Calu3 (cell line): Measurements from ENCODE around the gene IGF2BP2. TPM values are rescaled to one million over a fixed set of nuclear protein-coding genes. Genes with fewer than 3 reads are reported as not detected.

Experiments
- BruUV-seq: library from RNA; stranded (reverse); fragments of 400-500 nt; replicated peaks from 2 replicates; lab custom pipeline; 2021; lab: Mats Ljungman, UMichigan
- CTCF ChIA-PET: fragments of 300-600 bp; sonication (Branson Sonifier 250); formaldehyde crosslinking; loops from one replicate; lab custom pipeline; 2022; ENCODE audit warnings: antibody characterized with exemption; lab: Charles Lee
- DNase-seq: peaks from one replicate; pipeline ENCODE4 v3.0.0; 2022
- H3K27ac Mint-ChIP-seq: one replicate; pipeline ENCODE4 v1.8.0; 2022; ENCODE audit warnings: mixed read lengths; ENCODE audit not compliant: unreplicated experiment
- H3K27me3 Mint-ChIP-seq: one replicate; pipeline ENCODE4 v1.8.0; 2022; ENCODE audit warnings: mixed read lengths; ENCODE audit not compliant: unreplicated experiment
- H3K36me3 Mint-ChIP-seq: one replicate; pipeline ENCODE4 v1.8.0; 2022; ENCODE audit warnings: mild to moderate bottlenecking, moderate library complexity, mixed read lengths; ENCODE audit not compliant: insufficient read depth, unreplicated experiment
- H3K4me1 Mint-ChIP-seq: one replicate; pipeline ENCODE4 v1.8.0; 2022; ENCODE audit warnings: mild to moderate bottlenecking, low read depth, mixed read lengths; ENCODE audit not compliant: unreplicated experiment
- H3K4me3 Mint-ChIP-seq: one replicate; pipeline ENCODE4 v1.8.0; 2022; ENCODE audit warnings: mild to moderate bottlenecking, low read depth, moderate library complexity, mixed read lengths; ENCODE audit not compliant: unreplicated experiment
- H3K9me3 Mint-ChIP-seq: one replicate; pipeline ENCODE4 v1.8.0; 2022; ENCODE audit warnings: low read depth, mixed read lengths; ENCODE audit not compliant: unreplicated experiment
- intact Hi-C: fragments of 100-400 bp; cut with micrococcal nuclease; formaldehyde crosslinking; loops from one replicate; pipeline ENCODE4 v1.10.0; 2022; ENCODE audit not compliant: unreplicated experiment
- total RNA-seq: library from RNA; stranded (reverse); gene quantifications from 2 replicates; pipeline ENCODE4 v1.2.3, GENCODE V29; 2022
- TF ChIP-seq, protein P1 (sequence below): fragments of 200-600 bp; IDR thresholded peaks from one replicate; pipeline ENCODE4 v1.8.0; 2022; ENCODE audit warnings: antibody characterized with exemption; ENCODE audit not compliant: unreplicated experiment

Gene IGF2BP2
- total RNA-seq, 1 experiment from 2014 or later = 156 TPM

DNA sequence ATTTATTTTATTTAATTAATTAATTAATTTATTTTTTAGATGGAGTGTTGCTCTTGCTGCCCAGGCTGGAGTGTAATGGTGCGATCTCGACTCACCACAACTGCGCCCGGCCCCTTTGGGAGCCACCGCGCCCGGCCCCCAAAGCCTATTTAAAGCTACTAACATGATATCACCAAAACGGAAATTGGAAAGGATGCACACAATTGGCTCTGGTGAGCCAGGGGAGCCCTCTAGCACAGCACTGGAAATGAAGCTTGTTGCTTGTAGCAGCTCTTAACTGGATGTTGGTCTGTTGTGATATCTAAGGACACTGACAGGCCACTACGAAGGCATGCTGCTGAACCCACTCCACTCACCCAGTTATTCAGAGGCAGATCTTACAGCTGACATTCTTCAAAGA is 104.5 kb downstream of the IGF2BP2 start:
- no peak overlapping the region for H3K4me3 Mint-ChIP-seq
- H3K9me3 Mint-ChIP-seq = peaks cover 3% of the 10 kb centered on the region
- intact Hi-C loops = no loop called here
- TF ChIP-seq, protein P1, sequence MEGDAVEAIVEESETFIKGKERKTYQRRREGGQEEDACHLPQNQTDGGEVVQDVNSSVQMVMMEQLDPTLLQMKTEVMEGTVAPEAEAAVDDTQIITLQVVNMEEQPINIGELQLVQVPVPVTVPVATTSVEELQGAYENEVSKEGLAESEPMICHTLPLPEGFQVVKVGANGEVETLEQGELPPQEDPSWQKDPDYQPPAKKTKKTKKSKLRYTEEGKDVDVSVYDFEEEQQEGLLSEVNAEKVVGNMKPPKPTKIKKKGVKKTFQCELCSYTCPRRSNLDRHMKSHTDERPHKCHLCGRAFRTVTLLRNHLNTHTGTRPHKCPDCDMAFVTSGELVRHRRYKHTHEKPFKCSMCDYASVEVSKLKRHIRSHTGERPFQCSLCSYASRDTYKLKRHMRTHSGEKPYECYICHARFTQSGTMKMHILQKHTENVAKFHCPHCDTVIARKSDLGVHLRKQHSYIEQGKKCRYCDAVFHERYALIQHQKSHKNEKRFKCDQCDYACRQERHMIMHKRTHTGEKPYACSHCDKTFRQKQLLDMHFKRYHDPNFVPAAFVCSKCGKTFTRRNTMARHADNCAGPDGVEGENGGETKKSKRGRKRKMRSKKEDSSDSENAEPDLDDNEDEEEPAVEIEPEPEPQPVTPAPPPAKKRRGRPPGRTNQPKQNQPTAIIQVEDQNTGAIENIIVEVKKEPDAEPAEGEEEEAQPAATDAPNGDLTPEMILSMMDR = no peak
- H3K36me3 Mint-ChIP-seq = peaks cover 26% of the 10 kb centered on the region
- no TSS peak for BruUV-seq
- H3K27ac Mint-ChIP-seq = no peak overlapping the region
- peaks cover 65% of the 10 kb centered on the region for H3K4me1 Mint-ChIP-seq
- H3K27me3 Mint-ChIP-seq = no peaks in the 10 kb centered on the region
- no peak for DNase-seq
- CTCF ChIA-PET = no interaction called here

DNA sequence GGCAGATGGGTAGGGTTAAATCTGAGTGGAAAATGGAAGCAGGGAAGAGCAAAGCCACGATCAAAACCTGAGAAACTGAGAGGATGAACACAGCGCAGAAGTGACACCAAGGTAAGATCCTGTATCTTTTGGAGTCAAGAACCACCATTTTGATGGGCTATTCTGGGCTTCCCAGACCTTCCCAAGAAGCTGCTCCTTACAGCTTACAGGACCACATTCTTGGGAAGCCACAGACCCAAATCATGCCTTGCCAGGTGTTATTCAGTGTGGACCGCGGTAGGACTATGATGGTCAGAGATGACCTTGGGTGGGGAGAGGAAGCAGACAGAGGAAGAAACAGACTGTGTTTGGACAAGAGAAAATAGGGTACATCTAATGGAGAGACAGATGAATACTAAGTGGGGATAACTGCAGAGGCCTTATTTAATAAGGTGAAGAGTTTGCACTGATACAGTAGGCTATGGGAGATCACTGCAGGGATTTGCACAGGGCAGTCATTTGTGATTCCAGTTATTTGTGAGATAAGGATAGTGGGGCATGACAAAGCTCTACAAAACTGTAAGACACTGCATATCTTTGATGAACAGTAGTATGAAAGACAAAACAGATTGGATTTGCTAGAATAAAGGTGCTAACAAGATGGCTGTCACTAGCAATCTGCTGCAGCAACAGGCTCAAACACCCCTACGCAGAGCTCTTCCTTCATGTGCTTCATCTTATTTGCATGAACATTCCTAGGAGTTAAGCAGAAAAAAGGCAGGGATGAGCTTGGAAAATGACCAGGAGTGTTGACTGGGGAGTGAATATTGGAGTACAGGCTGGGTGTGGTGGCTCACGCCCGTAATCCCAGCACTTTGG is 105.9 kb downstream of the IGF2BP2 start:
- BruUV-seq = no TSS peak
- no peak overlapping the region for H3K4me3 Mint-ChIP-seq
- H3K27me3 Mint-ChIP-seq = no peaks in the 10 kb centered on the region
- H3K9me3 Mint-ChIP-seq = no peaks in the 10 kb centered on the region
- peaks cover 68% of the 10 kb centered on the region for H3K4me1 Mint-ChIP-seq
- intact Hi-C loops = no loop called here
- CTCF ChIA-PET = interaction anchor here (0.6 kb wide), 1 partner anchor 37 kb away, joined by 5 read pairs; no protein-coding TSS in a partner anchor
- H3K36me3 Mint-ChIP-seq = peaks cover 26% of the 10 kb centered on the region
- TF ChIP-seq, protein P1 = no peak
- H3K27ac Mint-ChIP-seq = no peak overlapping the region
- no peak for DNase-seq

DNA sequence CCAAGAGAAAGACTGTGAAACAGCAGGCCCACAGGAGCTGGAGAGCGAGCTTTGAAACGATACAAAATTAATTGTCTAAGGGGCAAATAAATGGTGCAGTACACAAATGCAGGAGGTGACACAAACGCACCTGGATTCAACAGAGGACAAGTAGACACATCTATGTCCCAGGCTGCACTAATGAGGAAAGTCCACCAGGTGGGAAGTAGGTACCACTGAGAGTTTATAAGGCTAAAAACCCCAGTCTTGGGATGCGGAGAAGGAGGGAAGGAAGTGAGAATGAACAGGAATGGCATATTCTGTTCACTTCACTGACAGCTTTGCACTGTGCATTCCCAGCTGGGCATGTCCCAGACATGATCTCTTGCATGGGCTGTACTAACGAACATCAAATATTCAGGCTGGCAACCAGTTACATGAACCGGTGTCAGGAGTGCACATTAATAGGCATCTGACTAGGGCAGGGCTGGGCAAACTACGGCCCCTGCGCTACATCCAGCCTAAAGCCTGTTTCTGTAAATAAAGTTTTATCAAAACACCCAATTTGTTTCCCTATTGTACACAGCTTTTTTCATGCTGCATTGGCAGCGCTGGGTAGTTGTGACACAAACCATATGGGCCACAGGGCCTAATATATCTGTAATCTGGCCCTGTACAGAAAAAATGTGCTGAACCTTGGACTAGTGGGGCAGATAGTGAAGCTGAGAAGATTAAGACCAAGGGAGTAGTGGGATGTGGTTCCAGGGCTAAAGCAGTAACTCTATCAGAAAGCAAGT is 107.0 kb downstream of the IGF2BP2 start:
- H3K27ac Mint-ChIP-seq = no peak overlapping the region
- H3K27me3 Mint-ChIP-seq = no peaks in the 10 kb centered on the region
- TF ChIP-seq, protein P1 = no peak
- no peak for DNase-seq
- H3K4me1 Mint-ChIP-seq = peaks cover 69% of the 10 kb centered on the region
- BruUV-seq = no TSS peak
- CTCF ChIA-PET = interaction anchor here (0.6 kb wide), 1 partner anchor 38 kb away, joined by 5 read pairs; no protein-coding TSS in a partner anchor
- no peak overlapping the region for H3K4me3 Mint-ChIP-seq
- intact Hi-C loops = no loop called here
- H3K36me3 Mint-ChIP-seq = peaks cover 26% of the 10 kb centered on the region
- H3K9me3 Mint-ChIP-seq = no peaks in the 10 kb centered on the region

DNA sequence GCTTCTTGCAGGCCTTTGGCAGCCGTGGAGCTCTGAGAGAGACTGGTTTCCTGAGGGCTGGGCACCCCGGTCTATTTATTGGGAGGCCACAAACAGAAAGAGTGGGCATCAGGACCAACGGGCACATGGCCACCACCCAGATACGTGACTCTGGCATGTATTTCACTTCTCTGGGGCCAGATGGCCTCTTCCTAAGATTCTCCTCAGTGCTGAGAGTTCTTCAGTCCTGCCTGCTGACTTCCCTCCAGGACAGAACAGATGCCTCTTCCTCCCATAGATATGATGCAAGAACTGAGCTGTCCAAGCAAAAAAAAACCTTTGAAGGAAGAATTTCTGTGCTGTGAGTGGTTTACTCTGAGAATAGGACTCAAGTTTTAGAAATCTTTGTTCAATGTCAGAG is 107.7 kb downstream of the IGF2BP2 start:
- TF ChIP-seq, protein P1 = no peak
- BruUV-seq = no TSS peak
- H3K27ac Mint-ChIP-seq = no peak overlapping the region
- no peak overlapping the region for H3K4me3 Mint-ChIP-seq
- H3K36me3 Mint-ChIP-seq = peaks cover 26% of the 10 kb centered on the region
- no peak for DNase-seq
- CTCF ChIA-PET = interaction anchor here (0.6 kb wide), 1 partner anchor 166 kb away, joined by 5 read pairs; no protein-coding TSS in a partner anchor
- H3K4me1 Mint-ChIP-seq = peaks cover 71% of the 10 kb centered on the region
- intact Hi-C loops = no loop called here
- H3K27me3 Mint-ChIP-seq = no peaks in the 10 kb centered on the region
- no peaks in the 10 kb centered on the region for H3K9me3 Mint-ChIP-seq
